Esophagus squamous epithelium (tissue), 5 donors: ENCODE measurements around the gene CAMKMT. TPM values are rescaled to one million over a fixed set of nuclear protein-coding genes. Genes with fewer than 3 reads are reported as not detected.

Experiments
- DNase-seq: peaks from one replicate; lab custom pipeline; 2025; lab: John Stamatoyannopoulos, UW
- H3K27ac ChIP-seq, 4 donors: fragments of 200-600 bp; sonication (generic); one replicate each; pipeline ENCODE4 v1.5.1; 2016 to 2019; ENCODE audit warnings: mild to moderate bottlenecking in 1 of 4
- H3K27me3 ChIP-seq, 4 donors: fragments of 200-600 bp; sonication (generic); 1 replicate in 3 of 4; 2 replicates in 1 of 4; pipeline versions ENCODE4 v1.5.1 to v1.6.0; 2017 to 2021; ENCODE audit warnings: antibody characterized with exemption in 1 of 4
- H3K36me3 ChIP-seq, 3 donors: fragments of 200-600 bp; sonication (generic); one replicate each; pipeline ENCODE4 v1.5.1; 2016 to 2019
- H3K4me1 ChIP-seq, 3 donors: fragments of 200-600 bp; sonication (generic); one replicate each; pipeline ENCODE4 v1.5.1; 2017 to 2019
- H3K4me3 ChIP-seq, 4 donors: fragments of 200-600 bp; sonication (generic); 1 replicate in 3 of 4; 2 replicates in 1 of 4; pipeline ENCODE4 v1.5.1; 2016 to 2019; ENCODE audit warnings: mild to moderate bottlenecking in 2 of 4, moderate library complexity in 1 of 4
- H3K9me3 ChIP-seq, 3 donors: fragments of 200-600 bp; sonication (generic); one replicate each; pipeline ENCODE4 v1.5.1; 2016 to 2019
- CTCF ChIP-seq, 6 experiments: fragments of 450-650 bp in 4 of 6; fragments of 200-600 bp in 2 of 6; sonication (generic) in 2 of 6; IDR thresholded peaks; one replicate each; pipeline ENCODE4 v1.5.1; 2016 to 2019; ENCODE audit warnings: antibody characterized with exemption in 6 of 6, mild to moderate bottlenecking in 4 of 6, moderate library complexity in 4 of 6
- POLR2A ChIP-seq, 4 donors: fragments of 450-650 bp; IDR thresholded peaks; one replicate each; pipeline ENCODE4 v1.6.1; 2017; ENCODE audit warnings: antibody characterized with exemption in 4 of 4, mild to moderate bottlenecking in 4 of 4, moderate library complexity in 3 of 4
- WGBS, 2 donors: methylation state at CpG; one replicate each; pipeline ENCODE4 v1.1.5; 2018; 5-methylcytosine and 5-hydroxymethylcytosine counted together
- intact Hi-C: fragments of 100-400 bp; cut with DNase I; formaldehyde crosslinking; loops from one replicate; pipeline ENCODE4 v1.15.0; 2022
- total RNA-seq, 4 donors: library from RNA; depleted of rRNA; stranded (reverse); fragments of >200 nt; gene quantifications; one replicate each; pipeline ENCODE4 v1.1.0, GENCODE V29; 2016
- donor health status: DM: yes; HTN: yes; CAD: no.

Gene CAMKMT
- total RNA-seq, 4 donors from 2014 or later = 5.7 to 14.4 (median 10.6) TPM

- TF ChIP-seq POLR2A (IDR thresholded peaks at IDR 0.05) (no peak), CTCF (IDR thresholded peaks at IDR 0.05) (no peak)
- Histone ChIP-seq H3K27me3 (no peaks in the 10 kb centered on the region), H3K9me3 (no peaks in the 10 kb centered on the region), H3K4me1 (no peaks in the 10 kb centered on the region), H3K4me3 (no peak overlapping the region), H3K27ac (no peak overlapping the region), H3K36me3 (no peaks in the 10 kb centered on the region)
- 61 to 67% methylated on average over 1 of the region's 1 CpG for WGBS, 2 donors
- intact Hi-C loops = no loop called here
- DNase-seq = no peak
Measured at GRCh38 chr2:44430342-44430741, 68.6 kb downstream of the CAMKMT start.

GRCh38 chr2:44433895-44434294, 72.1 kb downstream of the CAMKMT start:
- H3K27me3 ChIP-seq = no peaks in the 10 kb centered on the region
- no peaks in the 10 kb centered on the region for H3K9me3 ChIP-seq
- no peak for TF ChIP-seq CTCF (IDR thresholded peaks at IDR 0.05)
- no peak for TF ChIP-seq POLR2A (IDR thresholded peaks at IDR 0.05)
- DNase-seq = no peak
- intact Hi-C loops = no loop called here
- no peak overlapping the region for H3K4me3 ChIP-seq
- WGBS, 2 donors = 40 to 64% methylated on average over 4 of the region's 4 CpGs
- H3K27ac ChIP-seq = no peak overlapping the region
- H3K4me1 ChIP-seq = no peaks in the 10 kb centered on the region
- H3K36me3 ChIP-seq = no peaks in the 10 kb centered on the region

- Histone ChIP-seq H3K27me3 (no peaks in the 10 kb centered on the region), H3K4me3 (no peak overlapping the region), H3K9me3 (no peaks in the 10 kb centered on the region), H3K36me3 (peaks cover 0 to 4% (median 0%) of the 10 kb centered on the region in 3 donors), H3K27ac (no peak overlapping the region), H3K4me1 (no peaks in the 10 kb centered on the region)
- 87 to 92% methylated on average over 4 of the region's 4 CpGs for WGBS, 2 donors
- intact Hi-C loops = no loop called here
- no peak for TF ChIP-seq CTCF (IDR thresholded peaks at IDR 0.05)
- TF ChIP-seq POLR2A (IDR thresholded peaks at IDR 0.05) = no peak
- no peak for DNase-seq
Measured at GRCh38 chr2:44441200-44441599, 79.5 kb downstream of the CAMKMT start.

- intact Hi-C loops = no loop called here
- Histone ChIP-seq H3K4me1 (no peaks in the 10 kb centered on the region), H3K27ac (no peak overlapping the region), H3K4me3 (no peak overlapping the region), H3K36me3 (peaks cover 0 to 4% (median 0%) of the 10 kb centered on the region in 3 donors), H3K27me3 (no peaks in the 10 kb centered on the region), H3K9me3 (no peaks in the 10 kb centered on the region)
- TF ChIP-seq CTCF (IDR thresholded peaks at IDR 0.05) (no peak), POLR2A (IDR thresholded peaks at IDR 0.05) (no peak)
- WGBS, 2 donors = 93 to 96% methylated on average over 1 of the region's 1 CpG
- no peak for DNase-seq
Measured at GRCh38 chr2:44442019-44442418, 80.3 kb downstream of the CAMKMT start.

- intact Hi-C loops = no loop called here
- Histone ChIP-seq H3K27ac (no peak overlapping the region), H3K4me1 (no peaks in the 10 kb centered on the region), H3K27me3 (no peaks in the 10 kb centered on the region), H3K9me3 (no peaks in the 10 kb centered on the region), H3K4me3 (no peak overlapping the region), H3K36me3 (peaks cover 0 to 4% (median 0%) of the 10 kb centered on the region in 3 donors)
- TF ChIP-seq CTCF (IDR thresholded peaks at IDR 0.05) (no peak), POLR2A (IDR thresholded peaks at IDR 0.05) (no peak)
- no peak for DNase-seq
- WGBS, 2 donors = 100% methylated on average over 2 of the region's 2 CpGs
Measured at GRCh38 chr2:44443517-44443916, 81.8 kb downstream of the CAMKMT start.
